RWPE1 (cell line): ENCODE results near the gene ZNF592.
"Not testable (repeated sequence)": the region's sequence is repeated elsewhere in the genome, so short reads cannot be mapped to it uniquely, and the experiment has no call there.

Experiments used
- CTCF ChIA-PET: fragments of 350-600 bp; sonication (Branson Sonifier 250); formaldehyde crosslinking; extraction: SDS; loops from one replicate; lab custom pipeline; 2021; lab: Yijun Ruan, JAX
- POLR2A ChIA-PET: fragments of 400-600 bp; formaldehyde crosslinking; extraction: SDS; loops from one replicate; lab custom pipeline; 2020; ENCODE audit warnings: antibody characterized with exemption; ENCODE audit not compliant: low non-redundant PET; lab: Yijun Ruan, JAX
- DNase-seq: peaks from one replicate; pipeline ENCODE4 v3.0.0; 2012; ENCODE audit warnings: low spot score
- H3K27ac ChIP-seq: fragments of 450-650 bp; 2 replicates; pipeline ENCODE4 v1.5.1; 2017
- CTCF ChIP-seq: fragments of 450-650 bp; conservative IDR thresholded peaks from 2 replicates; pipeline ENCODE4 v1.5.1; 2017; ENCODE audit warnings: low read depth, mild to moderate bottlenecking

Gene ZNF592

DNA sequence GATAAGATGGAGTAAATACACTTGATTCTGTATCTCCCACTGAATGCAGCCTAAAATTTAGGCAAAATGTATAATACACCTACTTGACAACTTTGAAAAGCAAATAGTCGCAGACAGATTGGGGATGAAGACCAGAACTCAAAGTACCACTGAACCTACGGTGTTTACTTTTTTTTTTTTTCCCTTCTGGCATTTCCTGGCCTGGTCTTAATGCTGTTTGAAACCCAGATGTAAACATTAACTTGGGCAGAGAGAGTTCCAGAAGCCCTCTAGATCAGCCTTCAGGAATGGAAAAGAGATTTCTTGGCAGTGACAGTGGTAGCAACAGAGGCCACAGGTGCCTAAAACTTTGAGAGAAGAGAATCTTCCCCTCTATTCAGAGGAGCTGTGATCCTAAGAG lies 96.6 kb downstream of the ZNF592 start:
- ChIA-PET CTCF (interaction anchor here (0.6 to 0.8 kb wide), 3 partner anchors 10 to 257 kb away, joined by 3 to 8 read pairs (median 3); no protein-coding TSS in a partner anchor), POLR2A (no interaction called here)
- no peak for TF ChIP-seq CTCF
- H3K27ac ChIP-seq, result no peak overlapping the region
- DNase-seq, result no peak

DNA sequence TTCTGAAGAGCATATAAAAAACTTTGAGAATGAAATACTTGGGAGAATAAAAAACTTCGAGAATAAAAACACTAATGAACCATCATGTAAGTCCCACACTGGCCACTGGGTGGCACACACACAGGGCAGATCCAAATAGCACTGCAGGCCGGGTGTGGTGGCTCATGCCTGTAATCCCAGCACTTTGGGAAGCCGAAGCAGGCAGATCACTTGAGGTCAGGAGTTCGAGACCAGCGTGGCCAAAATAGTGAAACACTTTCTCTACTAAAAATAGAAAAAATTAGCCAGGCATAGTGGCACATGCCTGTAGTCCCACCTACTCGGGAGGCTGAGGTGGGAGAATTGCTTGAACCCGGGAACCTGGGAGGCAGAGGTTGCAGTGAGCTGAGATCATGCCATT lies 97.2 kb downstream of the ZNF592 start:
- H3K27ac ChIP-seq, POLR2A ChIA-PET: not testable (repeated sequence)
- CTCF ChIA-PET, result interaction anchor here (0.7 kb wide), 1 partner anchor 11 kb away, joined by 3 read pairs; no protein-coding TSS in a partner anchor
- TF ChIP-seq CTCF, result peak; percentile 73
- DNase-seq, result peak; percentile 41

DNA sequence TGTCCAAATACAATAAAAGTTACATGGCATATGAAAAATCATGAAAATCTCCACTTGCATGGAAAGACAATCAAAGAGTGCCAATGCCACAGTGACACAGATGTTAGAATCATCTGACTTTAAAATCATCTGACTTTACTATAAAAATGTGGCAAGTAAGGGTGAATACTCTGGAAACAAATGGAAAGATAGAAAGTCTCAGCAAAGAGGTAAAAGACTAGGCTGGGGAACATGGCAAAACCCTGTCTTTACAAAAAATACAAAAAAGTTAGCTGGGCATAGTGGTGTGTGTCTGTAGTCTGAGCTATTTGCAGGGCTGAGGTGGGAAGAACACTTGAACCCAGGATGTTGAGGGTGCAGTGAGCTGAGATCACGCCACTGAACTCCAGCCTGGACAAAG lies 97.9 kb downstream of the ZNF592 start:
- CTCF ChIA-PET, result interaction anchor here (1.3 kb wide), 1 partner anchor 82 kb away, joined by 3 read pairs; no protein-coding TSS in a partner anchor

DNA sequence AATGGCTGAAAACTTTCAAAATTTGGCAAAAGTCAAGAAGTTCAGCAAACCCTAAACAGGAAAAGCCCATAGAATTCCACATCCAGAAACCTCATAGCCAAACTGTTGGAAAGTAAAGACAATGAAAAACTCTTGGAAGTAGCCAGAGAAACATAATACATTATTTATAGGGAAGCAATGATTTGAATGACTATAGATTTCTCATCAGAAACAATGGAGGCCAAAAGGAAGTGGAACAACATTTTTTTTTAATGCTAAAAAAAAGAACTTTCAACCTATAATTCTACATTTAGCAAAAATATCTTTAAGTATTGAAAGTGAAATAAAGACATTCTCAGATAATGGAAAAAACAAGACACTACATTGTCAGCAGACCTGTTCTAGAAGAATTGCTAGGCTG lies 99.0 kb downstream of the ZNF592 start:
- no peak for TF ChIP-seq CTCF
- ChIA-PET POLR2A (no interaction called here), CTCF (interaction anchor here (1.3 kb wide), 1 partner anchor 81 kb away, joined by 3 read pairs; no protein-coding TSS in a partner anchor)
- no peak for DNase-seq
- no peak overlapping the region for H3K27ac ChIP-seq

More for the DNA sequence above, 97.9 kb downstream of the ZNF592 start:
- TF ChIP-seq CTCF, result no peak
- H3K27ac ChIP-seq, result no peak overlapping the region
- POLR2A ChIA-PET, result no interaction called here
- DNase-seq, result no peak

DNA sequence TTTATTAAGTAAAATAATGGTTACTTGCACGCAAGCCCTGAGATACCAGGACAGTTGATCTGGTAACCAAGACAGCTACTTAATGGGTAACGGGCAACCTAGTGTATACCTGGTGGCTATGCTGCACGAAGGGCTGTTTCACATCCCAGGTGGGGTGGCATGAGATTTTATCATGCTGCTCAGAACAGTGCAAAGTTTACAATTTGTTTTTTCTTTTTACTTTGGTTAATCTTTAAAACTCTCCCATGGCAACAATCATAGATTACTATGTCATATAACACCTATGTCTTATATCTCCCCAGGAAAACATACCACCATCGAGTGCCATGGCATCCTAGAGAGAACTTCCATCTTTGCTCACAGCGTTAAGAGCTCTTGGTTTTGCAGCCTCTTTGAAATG lies 103.8 kb downstream of the ZNF592 start:
- CTCF ChIA-PET, result no interaction called here
- DNase-seq, result no peak
- POLR2A ChIA-PET, result no interaction called here

DNA sequence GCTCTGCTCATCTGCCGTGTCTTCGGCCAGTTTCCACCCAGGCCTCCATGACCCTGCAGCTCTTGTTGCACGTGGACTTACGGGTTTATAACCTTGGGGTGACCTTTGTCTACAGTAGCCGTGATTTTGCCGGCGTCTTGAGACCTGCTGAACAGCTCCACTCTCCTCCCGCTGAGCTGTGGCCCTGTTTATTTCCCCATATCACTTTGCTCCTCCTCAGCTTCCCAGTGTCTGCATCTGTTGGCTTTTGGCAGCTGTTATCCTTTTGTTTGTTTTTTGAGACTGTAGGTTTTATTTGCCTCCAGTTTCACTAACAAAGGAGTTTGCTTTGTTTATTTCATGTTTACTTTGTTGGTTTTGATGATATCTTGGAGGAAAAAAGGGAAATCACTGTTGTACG lies 106.7 kb downstream of the ZNF592 start:
- H3K27ac ChIP-seq, result no peak overlapping the region
- ChIA-PET POLR2A (no interaction called here), CTCF (no interaction called here)
- no peak for DNase-seq
- no peak for TF ChIP-seq CTCF

More for the DNA sequence above, 103.8 kb downstream of the ZNF592 start:
- no peak for TF ChIP-seq CTCF
- no peak overlapping the region for H3K27ac ChIP-seq
